Stimulated activated CD8-positive, alpha-beta memory T cell treated with anti-CD3 and anti-CD28 coated beads, Interleukin-7, amount 100 ng/mL, for 24 hours (primary cell): ENCODE measurements around the gene OLFML2B.
A peak's percentile ranks its signal among the peaks of the same experiment; 100 is the strongest.
"Not testable (repeated sequence)": the region's sequence is repeated elsewhere in the genome, so short reads cannot be mapped to it uniquely, and the experiment has no call there.

Experiments
- DNase-seq: peaks from one replicate; pipeline ENCODE4 v3.0.0-alpha.2; 2020; ENCODE audit warnings: low read depth

Gene OLFML2B

DNA sequence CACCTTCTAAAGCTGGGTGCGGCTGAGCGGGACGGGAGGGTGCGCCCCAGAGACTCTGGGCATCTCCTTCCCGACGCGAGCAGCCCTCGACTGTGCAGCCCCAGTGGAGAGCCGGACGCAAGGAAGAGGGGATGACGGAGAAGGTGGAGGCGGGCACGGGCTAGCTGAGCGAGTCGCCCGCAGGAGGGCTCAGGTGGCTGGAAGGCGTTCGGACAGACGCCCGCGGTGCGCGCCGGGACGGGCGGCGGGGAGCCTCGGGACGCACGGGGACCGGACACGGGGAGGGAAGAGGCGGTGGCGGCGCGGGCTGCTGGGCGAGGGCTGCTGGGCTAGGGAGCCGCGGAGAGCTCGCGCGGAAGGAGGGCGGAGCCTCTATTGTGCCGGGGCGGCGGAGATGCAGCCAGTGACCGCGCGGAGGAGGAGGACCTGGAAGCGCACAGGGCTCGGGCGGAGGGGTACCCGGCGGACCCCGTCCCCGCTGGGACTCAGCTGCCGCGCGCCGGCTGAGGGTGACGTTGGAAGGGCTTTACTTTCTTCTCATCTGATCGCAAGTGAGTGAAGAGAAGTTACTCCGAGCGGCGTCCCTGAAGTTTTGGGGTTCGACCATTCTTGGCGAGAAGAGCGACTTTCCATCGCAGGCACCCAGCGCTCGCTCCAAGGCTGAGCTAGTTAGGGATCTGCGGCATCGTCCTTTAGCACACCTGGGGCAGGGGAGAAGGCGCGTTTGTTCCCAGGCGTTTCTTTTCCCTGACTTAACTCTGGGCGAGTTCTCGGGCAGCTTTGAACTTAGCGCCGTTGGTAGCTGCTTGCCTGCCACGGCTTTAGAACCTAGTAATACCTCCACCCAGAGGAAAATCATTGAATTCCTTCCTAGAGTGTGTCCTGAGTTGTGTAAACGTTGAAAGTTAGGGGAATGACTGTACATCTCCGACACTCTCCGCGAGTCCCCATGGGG, at the start of gene OLFML2B:
Gene OLFML2B (minus strand): TSS at position 323 of the 955 bp plus-strand sequence. CDS start 439 bp downstream, outside the sequence.
- peak; percentile 25 for DNase-seq

DNA sequence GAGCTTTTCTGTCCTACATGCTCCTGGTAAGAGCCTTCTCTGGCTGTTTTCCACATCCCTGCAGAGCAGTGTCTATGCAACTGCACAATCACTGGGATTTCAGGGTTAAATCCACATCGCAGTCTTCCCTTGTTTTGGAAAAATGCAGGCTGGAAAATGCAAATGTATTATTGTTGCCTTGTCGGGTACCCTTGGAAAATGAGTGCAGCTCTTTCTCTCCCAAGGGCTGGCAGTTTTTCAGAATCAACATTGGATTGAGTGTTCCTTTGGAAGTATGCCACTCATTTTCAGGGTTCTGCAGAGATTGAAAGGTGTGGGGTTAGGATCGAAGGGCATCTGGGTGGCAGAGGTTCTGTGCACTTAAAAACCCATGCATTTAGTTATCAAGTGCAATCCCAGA, 49.1 kb upstream of the OLFML2B start:
- no peak for DNase-seq

DNA sequence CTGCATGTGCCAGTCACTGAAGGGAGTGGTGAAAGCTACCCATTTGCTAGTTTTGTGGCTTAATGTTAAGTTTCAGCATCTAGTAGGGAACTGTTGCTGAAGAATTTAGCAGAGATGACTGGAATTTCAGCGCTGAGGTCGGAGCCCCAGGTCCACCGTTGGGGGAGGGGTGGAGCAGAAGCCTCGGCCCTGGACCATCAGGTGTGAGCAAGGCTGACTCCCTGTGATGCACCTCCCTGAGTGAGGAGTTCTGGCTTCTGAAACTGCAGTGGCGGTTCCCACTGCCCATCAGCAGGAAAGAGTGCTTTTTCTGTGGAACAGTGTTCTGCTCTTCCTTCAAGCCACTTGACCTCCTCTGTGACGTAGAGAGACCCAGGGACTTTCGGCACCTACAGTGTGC, 47.2 kb upstream of the OLFML2B start:
- no peak for DNase-seq

DNA sequence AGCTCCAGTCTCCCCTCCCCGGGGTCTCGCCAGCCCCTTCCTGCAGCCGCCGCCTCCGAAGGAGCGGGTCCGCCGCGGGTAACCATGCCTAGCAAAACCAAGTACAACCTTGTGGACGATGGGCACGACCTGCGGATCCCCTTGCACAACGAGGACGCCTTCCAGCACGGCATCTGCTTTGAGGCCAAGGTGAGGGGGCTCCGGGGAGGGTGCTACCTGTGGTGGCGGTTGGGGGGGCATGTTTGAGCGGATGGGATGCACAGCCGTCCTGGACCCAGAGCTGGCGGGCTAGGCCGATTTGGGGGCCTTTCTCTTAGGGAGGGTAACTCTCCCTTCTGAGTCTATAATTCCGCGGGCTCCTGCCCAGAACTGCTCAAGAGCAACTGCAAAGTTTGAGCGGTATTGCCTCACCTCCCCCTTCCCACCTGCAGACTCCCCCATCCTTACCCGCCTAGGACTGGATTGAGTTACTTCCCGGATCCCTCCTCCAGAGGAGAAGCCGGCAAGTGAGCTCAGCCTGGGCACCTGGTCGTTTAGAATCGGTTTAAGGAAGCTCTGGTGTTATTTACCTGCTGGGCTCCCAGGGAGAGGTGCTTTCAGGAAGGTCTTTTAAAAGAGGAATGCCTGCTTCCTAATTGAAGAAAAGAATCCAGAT, 46.6 kb upstream of the OLFML2B start:
- no peak for DNase-seq

DNA sequence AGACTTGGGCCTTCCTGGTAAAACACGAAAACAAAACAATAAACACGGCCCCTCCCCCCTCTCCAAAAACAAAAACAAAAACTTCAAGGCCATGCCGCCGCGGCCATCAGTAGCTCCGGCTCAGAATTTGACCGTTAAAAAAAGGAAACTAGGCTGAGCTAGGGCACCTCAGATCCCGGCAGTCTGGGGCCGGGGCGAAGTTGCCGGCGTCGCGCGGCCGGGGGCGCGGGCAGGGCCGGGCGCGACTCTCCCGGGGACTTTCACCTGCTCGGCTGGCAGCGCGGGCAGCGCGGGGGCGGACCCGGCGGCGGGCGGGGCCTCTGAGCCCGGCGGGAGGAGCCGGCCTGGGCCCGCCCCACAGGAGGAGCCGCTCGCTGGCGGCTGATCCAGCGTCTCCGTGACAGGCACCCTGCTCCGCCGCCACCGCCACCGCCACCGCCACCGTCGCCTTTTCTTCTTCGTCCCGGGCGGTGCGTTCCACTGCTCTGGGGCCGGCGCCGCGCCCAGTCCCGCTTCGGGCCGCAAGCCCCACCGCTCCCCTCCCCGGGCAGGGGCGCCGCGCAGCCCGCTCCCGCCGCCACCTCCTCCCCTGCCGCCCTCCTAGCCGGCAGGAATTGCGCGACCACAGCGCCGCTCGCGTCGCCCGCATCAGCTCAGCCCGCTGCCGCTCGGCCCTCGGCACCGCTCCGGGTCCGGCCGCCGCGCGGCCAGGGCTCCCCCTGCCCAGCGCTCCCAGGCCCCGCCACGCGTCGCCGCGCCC, 45.8 kb upstream of the OLFML2B start, which contains the start of gene NOS1AP:
Gene NOS1AP (plus strand): TSS at position 358 of the 760 bp plus-strand sequence. CDS start 487 bp downstream, outside the sequence.
- peak; percentile 43 for DNase-seq

DNA sequence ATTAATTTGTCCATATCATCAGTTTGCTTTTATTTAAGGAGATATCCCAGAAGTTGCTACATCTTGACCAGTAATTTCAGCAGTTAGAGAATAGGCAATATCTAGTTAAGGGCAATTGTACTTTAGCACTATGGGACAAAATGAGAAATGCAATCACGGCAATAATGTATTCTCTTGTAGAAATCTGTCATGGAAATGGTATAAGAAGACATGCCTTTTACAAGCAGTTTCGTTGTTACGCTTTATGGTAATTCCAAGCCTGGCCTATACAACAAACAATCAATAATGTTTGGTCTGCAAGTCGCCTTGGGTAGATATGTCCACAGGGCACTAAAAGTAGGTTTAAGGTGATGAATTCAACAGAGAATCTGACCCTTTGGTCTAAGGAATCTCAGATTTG, 44.6 kb upstream of the OLFML2B start:
- no peak for DNase-seq

DNA sequence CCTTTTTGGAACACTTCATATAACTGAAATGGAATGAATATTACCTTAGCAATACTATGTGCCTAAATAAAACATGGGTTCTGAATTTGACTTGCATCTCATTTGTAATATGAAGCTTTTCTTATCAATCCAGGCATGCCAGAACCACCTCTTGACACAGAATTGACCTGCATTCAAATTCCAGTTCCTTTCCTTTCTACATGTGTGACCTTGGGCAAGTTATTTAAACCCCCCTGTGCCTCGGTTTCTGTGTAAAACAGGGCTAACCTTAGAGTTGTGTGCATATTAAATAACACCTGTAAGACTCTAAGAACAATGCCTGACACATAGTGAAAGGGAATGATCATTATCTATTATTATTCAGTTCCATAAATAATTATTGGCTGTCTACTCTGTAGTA, 43.8 kb upstream of the OLFML2B start:
- DNase-seq, result no peak

DNA sequence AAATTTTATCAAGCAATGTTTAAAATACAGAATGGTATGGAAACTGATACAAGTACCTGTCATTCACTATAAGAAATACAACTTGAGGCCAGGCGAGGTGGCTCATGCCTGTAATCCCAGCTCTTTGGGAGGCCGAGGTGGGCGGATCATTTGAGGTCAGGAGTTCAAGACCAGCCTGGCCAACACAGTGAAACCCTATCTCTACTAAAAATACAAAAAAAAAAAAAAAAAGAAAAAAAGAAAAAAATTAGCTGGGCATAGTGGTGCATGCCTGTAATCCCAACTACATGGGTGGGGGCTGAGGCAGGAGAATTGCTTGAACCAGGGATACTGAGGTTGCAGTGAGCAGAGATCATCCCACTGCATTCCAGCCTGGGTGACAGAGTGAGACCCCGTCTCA, 43.2 kb upstream of the OLFML2B start:
- not testable (repeated sequence) for DNase-seq

DNA sequence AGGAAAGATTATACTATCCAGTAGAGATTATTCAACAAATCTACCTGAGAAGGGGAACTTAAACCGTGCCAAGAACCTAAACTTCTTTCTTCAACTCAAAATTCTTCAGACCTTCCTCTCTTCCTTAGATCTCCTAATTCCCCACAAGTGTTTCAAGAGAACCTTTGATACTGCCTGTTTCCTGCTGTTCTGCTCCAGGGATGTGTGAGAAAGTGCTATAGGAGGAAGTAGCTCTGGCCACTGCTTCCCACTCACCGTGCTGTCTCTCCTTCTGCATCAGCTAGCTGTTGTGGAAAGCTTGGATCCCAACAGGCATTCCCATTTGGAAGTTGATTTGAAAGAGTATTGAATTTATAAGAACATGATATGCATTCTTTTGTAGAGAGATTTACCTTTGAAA, 41.3 kb upstream of the OLFML2B start:
- no peak for DNase-seq

DNA sequence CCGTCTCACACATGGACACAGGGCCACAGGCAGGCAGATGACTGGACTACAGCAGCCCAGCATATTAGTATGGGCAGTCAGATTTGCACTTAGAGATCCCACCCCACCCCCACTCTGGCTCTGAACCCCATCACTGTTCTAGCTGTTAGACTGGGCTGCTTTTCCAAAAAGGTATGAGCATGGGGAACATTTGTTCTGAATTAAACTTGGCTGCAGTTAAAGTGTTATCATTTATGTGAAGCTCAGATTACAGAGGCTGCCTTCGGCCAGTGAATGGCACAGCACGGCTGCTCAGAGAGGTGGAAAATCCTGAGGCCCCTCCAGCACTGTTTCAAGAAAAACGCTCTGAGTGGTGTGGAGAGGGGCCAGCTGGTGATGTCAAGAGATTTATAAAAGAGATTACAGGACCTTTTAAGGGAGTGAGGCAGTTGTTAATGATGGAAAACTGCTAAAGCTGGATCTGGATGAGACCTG, 38.9 kb upstream of the OLFML2B start:
- DNase-seq, result no peak

DNA sequence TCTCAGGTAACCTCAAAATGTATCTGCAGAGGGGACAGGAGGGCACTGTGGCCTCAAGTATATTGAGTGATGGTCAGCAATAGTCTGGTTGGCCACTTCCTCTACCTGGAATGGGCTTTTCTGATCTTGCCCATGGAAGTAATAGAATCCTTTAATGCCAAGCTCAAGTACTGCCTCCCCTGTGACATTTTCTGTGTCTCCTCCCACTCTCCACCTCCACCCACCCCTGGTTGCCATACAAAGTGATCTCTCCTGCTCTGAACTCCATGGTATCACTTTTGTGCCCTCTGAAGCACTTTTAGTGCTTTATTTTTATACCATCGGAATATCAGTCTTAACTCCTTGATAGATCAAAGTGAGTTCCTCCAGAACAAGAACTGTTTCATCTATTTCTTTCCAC, 36.6 kb upstream of the OLFML2B start:
- DNase-seq, result no peak

DNA sequence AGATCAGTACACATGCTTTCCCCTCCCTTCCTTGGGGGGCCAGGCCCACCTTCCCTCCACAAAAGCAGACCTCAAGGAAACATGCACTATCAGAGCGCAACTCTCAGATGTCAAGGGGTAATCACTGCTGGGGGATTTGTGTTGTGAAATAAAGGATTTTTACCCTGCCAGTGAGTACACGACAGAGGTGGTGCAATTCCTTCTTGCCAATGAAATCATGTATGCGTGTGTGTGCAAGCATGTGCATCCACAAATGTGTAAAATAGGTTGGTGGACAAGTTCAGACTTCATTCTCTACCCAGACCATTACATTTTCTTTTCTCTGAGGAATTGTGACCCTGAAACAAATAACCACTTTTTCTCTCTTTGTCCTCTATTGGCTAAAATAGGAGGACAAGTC, 36.1 kb upstream of the OLFML2B start:
- no peak for DNase-seq

DNA sequence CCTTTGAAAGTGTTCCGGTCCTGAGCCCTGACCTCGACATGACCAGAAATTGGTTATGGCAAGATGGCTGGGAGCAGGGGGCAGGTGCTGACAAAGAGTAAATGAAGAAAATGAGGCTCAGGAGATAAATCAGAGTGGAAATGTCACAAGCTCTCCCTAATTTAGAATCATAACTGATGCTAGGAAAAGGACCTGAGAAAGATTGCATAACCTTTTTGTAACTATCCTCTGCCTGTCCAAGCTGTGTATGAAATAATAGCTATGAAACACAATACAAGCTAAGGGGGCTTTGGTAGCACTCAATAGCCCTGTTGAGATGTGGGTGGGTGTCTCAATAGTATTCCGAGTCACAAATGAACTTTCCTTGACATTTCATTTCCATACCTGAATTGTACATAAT, 32.9 kb upstream of the OLFML2B start:
- no peak for DNase-seq

DNA sequence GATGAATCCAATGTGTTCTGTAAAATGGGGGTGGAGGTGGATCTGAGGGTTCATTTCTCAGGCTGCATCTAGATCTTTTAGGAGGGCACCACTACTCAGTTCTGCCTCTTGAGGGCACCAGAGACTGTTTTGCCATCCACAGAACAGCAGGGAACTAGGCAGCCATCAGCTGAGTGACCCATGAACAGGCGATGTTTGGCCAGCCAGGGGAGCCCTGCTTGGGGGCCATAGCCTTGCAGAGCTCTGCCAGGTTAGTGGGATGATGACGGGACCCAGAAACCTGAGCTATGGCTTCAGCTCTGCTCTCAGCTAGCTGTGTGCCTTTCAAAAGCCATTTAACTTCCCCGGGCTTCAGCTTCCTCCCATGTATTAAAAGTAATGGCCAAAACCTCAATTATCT, 32.4 kb upstream of the OLFML2B start:
- DNase-seq, result no peak

DNA sequence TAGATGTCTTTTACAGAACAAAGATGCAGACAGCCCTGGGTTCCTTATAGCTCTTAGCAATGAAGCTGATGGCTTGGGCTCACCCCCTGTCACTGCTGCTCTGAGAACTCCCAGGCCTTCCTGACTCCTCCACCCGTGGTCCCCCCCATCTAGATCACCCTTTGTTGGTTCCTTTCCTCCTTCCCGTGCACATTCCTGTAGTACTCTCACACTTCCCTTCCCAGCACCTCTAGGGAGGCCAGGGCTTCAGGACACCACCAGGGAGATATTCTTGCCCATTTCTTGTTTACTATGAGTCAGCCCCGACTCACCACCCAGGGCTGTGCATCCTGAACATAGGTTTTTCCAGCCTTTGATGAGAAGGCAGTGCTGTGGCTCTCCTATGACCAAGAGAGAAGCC, 31.4 kb upstream of the OLFML2B start:
- no peak for DNase-seq

DNA sequence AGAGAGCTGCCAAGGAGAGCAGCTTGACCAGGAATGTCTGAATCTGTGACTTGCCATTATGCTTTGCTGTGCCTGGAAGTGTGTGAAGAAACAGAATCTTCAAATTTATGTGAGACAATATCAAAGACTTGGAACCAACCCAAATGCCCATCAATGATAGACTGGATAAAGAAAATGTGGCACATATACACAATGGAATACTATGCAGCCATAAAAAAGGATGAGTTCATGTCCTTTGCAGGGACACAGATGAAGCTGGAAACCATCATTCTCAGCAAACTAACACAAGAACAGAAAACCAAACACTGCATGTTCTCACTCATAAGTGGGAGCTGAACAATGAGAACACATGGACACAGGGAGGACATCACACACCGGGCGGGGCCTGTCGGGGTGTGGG, 30.3 kb upstream of the OLFML2B start:
- DNase-seq, result not testable (repeated sequence)

DNA sequence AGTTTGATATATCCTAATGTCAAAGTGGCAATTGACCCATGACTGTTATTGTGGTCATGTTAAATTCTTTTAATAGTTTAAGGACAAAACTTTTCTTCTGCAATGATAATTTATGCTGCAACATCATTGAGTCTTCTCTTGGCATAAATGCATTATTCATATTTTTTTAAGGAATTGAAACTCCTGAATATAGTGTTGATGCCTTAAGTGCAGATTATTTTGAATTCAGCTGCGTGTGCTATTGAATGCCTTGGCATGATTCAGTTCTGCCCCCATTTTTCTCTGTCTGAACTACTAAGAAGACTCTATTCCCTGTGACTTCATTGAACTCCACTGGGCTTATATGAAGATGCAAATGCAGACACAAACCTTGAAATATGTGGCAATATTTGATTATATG, 23.3 kb upstream of the OLFML2B start:
- DNase-seq, result no peak

DNA sequence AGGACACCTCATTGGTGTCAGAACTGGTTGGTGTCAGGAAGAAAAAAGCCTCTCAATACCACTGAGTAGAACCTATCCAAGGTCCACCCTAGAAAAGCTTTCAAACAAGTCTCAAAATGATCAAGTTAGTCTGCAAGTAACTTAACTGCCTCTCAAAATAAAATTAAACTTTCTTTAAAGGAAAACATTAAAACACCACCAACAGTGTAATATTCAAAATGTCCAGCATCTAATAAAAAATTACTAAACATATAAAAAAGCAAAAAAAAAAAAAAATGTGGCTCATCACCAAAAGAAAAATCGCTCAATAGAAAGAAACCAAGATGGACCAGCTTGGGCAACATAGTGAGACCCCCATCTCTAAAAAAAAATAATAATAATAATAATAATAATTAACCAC, 18.7 kb upstream of the OLFML2B start:
- DNase-seq, result no peak

DNA sequence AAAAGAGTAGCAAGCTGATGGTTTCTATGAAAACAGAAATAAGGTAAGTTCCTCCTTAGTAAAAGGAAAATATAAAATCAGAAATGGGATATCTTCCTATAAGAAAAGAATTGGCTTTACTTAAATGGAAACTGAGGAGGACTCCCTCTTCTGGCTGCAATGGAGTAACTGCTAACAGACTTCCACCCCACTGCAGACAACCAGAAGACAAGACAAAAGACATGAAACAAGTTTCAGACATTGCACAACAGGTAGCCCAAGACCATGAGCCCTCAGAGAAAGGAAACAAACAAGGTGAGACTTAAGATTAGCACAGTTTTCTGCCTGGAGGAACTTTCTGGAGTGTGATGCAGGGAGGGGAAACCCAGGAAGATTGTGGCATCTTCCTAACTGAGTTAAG, 17.0 kb upstream of the OLFML2B start:
- no peak for DNase-seq

DNA sequence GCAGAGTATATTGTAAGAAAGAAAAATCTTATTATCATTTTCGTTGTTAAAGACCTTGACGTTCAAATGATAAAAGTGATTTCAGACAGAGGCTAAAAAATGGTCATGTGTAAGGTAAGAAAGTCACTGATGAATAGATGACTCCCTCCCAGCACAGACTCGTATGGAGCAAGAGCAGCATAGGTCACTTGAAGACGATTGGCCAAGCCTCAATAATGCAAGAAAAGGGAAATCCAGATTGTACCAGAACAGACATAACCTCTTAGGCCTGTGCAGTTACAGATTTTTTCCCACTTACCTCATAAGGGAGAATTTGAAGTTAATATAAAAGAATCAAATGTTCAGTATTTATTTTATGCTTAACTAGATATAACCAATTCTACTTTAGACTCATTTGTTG, 16.3 kb upstream of the OLFML2B start:
- no peak for DNase-seq

DNA sequence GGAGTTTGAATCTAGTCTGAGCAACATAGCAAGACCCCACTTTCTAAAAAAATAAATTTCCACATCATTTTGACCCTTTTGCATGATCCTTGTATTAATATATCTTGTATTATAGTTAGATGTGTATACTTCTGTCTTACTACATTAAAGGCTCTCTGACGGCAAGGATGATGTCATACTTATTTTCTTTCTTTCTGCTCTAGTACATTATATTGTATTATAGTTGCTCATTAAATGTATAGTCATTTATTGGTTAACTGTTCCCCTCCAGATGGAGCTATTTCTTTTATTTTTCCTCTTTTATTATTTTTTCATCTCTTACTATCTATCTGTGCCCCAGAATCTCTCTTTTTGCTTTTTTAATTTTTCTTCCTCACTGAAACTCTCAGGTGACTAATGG, 15.0 kb upstream of the OLFML2B start:
- DNase-seq, result no peak

DNA sequence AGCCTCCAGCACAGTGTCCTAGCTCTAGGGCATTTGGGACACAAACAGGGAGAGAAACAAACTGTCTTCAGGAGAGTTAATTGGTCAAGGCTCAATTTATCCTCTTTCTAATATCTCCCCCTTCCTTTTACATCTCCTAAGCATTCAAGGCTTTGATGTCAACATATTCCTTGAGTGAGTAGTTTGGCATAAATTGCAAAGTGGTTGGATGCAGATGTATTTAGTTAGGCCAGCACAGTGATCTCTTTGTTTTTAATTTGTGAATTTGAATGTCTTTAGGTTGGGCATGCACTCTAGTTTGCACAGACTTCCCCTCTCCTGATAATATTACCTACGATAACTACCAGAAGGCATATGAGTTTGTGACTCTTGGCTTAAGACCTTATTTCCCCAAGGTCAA, 12.5 kb upstream of the OLFML2B start:
- DNase-seq, result no peak
